CD4-positive, alpha-beta T cell treated with Interleukin-21 for 1 hour (primary cell): Measurements from ENCODE around the gene ST6GALNAC6.

Experiments
- DNase-seq: peaks from one replicate; pipeline ENCODE4 v3.0.0-alpha.2; 2020

The ST6GALNAC6 gene

GRCh38 chr9:127931092-127931881, 31.9 kb upstream of the ST6GALNAC6 start:
- DNase-seq: peak; percentile 38

- DNase-seq: peak; percentile 70
Observed at GRCh38 chr9:127930231-127931091, 31.1 kb upstream of the ST6GALNAC6 start, which contains the start of gene PIP5KL1. Gene PIP5KL1 (minus strand): TSS chr9:127930777. CDS start chr9:127930752, 25 bp downstream.

GRCh38 chr9:127929625-127929979, 30.2 kb upstream of the ST6GALNAC6 start:
- no peak for DNase-seq

DNA sequence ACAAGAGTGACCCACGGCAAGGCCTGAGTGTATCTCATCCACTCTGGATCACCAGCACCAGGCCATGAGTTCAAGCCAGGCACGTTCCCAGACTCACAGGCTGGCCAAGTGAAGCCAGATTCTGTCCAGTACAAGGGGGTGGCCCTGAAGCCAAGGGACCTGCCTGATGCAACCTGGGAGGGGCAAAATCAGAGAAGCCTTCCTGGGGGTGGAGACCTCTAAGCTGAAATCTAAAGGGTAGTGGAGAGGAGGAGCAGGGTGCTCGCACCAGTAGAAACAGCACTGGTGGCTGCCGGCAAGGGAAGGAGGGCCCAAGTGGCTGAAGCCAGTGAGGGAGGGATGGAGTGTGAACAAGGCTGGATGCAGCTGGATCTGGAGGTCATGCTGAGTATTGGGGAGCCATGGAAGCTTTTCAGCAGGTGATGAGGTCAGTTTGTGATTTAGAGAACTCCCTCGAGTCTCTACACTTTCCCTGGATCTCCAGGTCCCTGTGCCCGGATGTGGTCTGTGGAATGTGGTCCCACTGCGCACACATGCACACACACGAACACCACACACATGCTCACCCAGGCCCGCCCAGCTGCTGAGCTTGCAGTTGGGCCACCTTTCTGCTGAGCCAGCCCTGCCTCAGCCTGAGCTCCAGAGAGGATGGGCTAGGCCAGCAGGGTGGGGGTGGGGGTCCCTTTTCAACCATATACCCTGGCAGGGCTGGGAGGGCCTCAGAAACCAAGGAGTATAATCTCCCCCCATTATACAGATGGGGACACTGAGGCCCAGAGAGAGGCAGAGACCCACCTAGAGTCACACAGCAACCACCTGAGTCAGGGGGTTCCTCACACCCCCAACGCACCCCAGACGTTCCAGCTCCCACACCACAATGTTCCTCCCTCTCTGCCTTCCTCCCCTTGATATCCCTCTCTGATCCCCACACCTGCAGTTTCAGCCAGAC, 29.5 kb upstream of the ST6GALNAC6 start:
- no peak for DNase-seq

DNA sequence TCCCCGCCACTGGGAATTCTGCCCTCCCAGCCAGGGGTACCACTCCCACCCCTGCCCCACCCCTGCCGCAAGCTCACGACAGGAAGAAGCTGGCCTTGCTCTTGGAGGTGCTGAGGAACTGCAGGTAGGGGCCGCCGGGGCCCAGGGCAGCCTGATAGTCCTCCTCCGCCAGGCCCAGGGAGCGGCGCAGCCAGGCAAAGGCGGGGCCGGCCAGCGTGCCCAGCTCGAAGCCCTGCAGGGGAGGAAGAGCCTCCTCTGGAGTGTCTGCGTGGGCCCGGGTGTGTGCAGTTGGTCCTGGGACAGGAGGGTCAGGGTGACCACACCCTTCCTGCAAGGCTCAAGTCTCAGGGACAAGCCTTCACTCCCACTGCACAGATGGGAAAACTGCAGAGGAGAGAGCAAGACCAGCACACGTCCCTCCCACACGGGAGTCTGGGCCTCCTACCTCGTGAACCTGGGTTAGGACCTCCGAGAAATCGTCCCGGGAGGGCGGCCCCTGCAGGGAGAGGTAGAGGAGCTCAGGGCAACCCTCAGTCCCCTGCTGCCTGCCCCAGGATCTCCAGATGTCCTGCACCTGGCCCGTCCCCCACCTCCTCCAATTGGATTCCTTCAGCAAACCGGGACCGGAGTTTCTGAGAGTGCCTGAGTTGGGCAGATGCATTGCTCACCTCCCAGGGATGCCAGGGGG, 28.7 kb upstream of the ST6GALNAC6 start:
- DNase-seq: no peak

GRCh38 chr9:127927201-127927987, 28.0 kb upstream of the ST6GALNAC6 start:
- peak; percentile 85 for DNase-seq

DNA sequence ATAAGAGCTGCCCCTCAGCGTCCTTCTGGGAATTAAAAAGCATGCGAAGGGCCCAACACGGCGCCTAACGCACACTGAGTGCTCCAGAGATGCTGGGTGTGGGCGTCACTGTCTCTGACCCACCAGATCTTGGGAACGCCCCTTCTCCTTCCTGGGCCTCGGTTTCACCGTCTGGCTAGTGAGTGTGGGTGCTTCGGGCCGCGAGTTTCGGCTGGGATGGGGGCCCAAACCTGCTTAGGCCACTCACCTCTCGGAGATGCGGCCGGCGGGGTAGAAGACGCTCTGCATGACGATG, 27.4 kb upstream of the ST6GALNAC6 start:
- DNase-seq: no peak

- no peak for DNase-seq
Observed at GRCh38 chr9:127925959-127926905, 26.8 kb upstream of the ST6GALNAC6 start.

GRCh38 chr9:127924736-127925444, 25.5 kb upstream of the ST6GALNAC6 start:
- DNase-seq: no peak

GRCh38 chr9:127923771-127924170, 24.4 kb upstream of the ST6GALNAC6 start:
- DNase-seq: no peak

GRCh38 chr9:127923046-127923445, 23.6 kb upstream of the ST6GALNAC6 start:
- no peak for DNase-seq

- DNase-seq: peak; percentile 81
Observed at GRCh38 chr9:127921557-127922120, 22.2 kb upstream of the ST6GALNAC6 start.

- no peak for DNase-seq
Observed at GRCh38 chr9:127920794-127921193, 21.4 kb upstream of the ST6GALNAC6 start.

DNA sequence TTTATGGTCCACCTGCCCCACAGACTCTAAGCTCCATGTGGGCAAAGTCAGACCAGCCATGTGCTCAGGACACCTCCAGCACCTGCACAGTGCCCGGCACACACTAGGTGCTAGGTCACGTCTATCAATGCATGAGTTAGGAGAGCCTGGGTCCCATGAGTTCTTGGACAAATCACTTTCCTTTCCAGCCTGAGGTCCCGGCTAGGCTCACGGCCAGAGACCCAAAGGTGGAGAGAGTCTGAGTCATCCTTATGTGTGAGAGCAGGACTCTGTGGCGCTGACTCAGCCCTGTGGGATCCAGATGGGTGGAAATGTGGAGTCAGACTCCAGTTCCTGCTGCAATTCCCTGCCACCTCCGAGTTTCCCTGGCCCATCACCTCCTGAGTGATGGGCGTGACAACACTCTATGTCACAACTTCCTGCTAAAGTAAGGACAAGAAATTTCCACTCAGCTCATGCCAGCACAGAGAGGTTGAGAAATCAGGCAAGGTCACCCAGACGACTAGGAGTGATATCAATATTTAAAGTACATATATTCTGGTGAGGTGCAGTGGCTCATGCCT, 19.9 kb upstream of the ST6GALNAC6 start:
- DNase-seq: no peak

GRCh38 chr9:127918183-127919107, 19.0 kb upstream of the ST6GALNAC6 start:
- no peak for DNase-seq

DNA sequence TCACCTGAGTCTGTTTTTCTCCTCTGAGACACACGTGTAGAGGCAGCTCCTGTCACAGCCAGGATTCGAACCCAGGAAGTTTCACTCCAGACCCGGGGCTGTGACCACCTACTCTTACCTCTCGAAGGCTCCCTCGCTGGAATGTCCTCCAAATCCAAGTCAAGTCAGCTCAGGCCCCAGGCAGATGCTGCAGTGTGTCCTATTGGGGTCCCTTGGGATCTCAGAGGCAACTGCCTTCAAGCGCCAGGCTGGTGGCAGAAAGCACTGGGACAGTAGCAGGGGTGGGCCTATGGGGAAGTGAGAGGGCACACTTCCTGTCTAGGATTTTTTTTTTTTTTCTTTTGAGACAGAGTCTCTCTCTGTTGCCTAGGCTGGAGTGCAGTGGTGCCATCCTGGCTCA, 18.2 kb upstream of the ST6GALNAC6 start:
- DNase-seq: no peak

DNA sequence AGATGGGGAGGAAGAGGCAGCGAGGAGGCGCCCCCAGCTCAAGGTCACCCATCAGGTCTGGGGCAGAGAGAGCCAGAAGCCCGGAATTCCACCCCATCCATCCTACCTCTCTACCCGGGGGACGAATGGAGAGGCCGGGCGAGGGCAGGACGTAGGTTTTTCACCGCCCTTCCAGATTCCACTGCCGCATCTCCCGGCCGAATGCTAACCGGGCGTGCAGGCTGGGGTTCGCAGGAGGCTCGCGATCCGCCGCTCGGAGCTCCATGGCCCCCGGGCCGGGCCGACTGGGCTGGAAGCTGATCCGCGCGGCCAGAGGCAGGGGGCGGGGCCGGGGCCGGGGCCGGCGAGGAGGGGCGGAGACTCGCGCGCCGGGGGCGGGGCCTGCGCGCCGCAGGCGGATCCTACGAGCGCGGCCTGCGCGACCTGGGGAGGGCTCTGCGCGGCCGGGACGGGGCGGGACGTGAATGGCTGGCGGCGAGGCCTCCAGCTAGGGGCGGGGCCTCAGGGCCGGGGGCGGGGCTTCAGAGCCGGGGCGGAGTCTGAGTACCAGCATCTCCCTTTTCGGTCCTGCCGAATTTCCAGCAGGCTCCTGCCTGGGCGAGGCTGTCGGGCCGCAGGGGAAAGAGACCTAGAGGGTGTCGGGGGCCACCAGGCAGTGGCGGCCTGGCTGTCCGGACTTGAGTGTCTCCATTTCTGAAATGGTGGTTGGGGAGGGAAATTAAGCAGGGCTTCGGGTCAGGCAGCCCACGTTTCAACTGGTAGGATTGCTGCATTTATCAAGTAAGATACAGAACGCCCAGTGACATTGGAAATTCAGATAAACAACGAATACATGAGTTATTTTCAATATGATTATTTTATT, 17.5 kb upstream of the ST6GALNAC6 start, which contains the start of gene ST6GALNAC4:
TSS of gene ST6GALNAC4 (minus strand) at position 322 of the 862 bp plus-strand sequence. CDS start 622 bp downstream, outside the sequence.
- peak; percentile 95 for DNase-seq
